DND-41 (cell line): ENCODE measurements around the gene ZNF609.

Experiments used
- ATAC-seq: fragments of 200-7000 bp; cut with Tn5 transposase; 3 replicates; pipeline ENCODE4 v1.9.1; 2021; ENCODE audit warnings: low read depth; ENCODE audit not compliant: insufficient read depth
- DNase-seq: peaks from one replicate; pipeline ENCODE4 v3.0.0-alpha.2; 2020
- H2AFZ ChIP-seq: 2 replicates; pipeline ENCODE4 v1.6.0; 2012; ENCODE audit warnings: low read depth, low read length
- H3K27ac ChIP-seq: 2 replicates; pipeline ENCODE4 v1.5.1; 2012; ENCODE audit warnings: low read length, inconsistent platforms
- H3K27me3 ChIP-seq: fragments of 200-600 bp; sonication (generic); 2 replicates; pipeline ENCODE4 v1.6.0; 2012; ENCODE audit warnings: low read length, mild to moderate bottlenecking, inconsistent platforms; ENCODE audit not compliant: insufficient read depth, poor library complexity
- H3K36me3 ChIP-seq: 2 replicates; pipeline ENCODE4 v1.5.1; 2012; ENCODE audit warnings: low read length, inconsistent platforms; ENCODE audit not compliant: insufficient read depth
- H3K4me1 ChIP-seq: 2 replicates; pipeline ENCODE4 v1.5.1; 2012; ENCODE audit warnings: mild to moderate bottlenecking, low read length; ENCODE audit not compliant: insufficient read depth
- H3K4me2 ChIP-seq: 2 replicates; pipeline ENCODE4 v1.6.0; 2012; ENCODE audit warnings: mild to moderate bottlenecking, moderate library complexity, low read length, inconsistent platforms; ENCODE audit not compliant: insufficient read depth
- H3K4me3 ChIP-seq, 2 experiments: fragments of 200-600 bp in 1 of 2; shearing (Covaris generic) in 1 of 2; 2 replicates each; pipeline ENCODE4 v1.5.1; 2012 to 2016; ENCODE audit warnings: inconsistent platforms in 2 of 2, low read length in 2 of 2, mild to moderate bottlenecking in 2 of 2, low read depth in 1 of 2, moderate library complexity in 1 of 2
- H3K79me2 ChIP-seq: 2 replicates; pipeline ENCODE4 v1.6.0; 2012; ENCODE audit warnings: low read length, inconsistent platforms; ENCODE audit not compliant: insufficient read depth
- H3K9ac ChIP-seq: 2 replicates; pipeline ENCODE4 v1.6.0; 2012; ENCODE audit warnings: low read depth, mild to moderate bottlenecking, inconsistent platforms, low read length, moderate library complexity
- H3K9me3 ChIP-seq: 2 replicates; pipeline ENCODE4 v1.5.1; 2012; ENCODE audit warnings: low read length, moderate library complexity, mild to moderate bottlenecking, inconsistent platforms; ENCODE audit not compliant: insufficient read depth, severe bottlenecking
- H4K20me1 ChIP-seq: 2 replicates; pipeline ENCODE4 v1.6.0; 2012; ENCODE audit warnings: low read length; ENCODE audit not compliant: insufficient read depth
- CTCF ChIP-seq: IDR thresholded peaks from 2 replicates; pipeline ENCODE4 v1.5.1; 2012; ENCODE audit warnings: borderline replicate concordance, low read length, moderate library complexity, mild to moderate bottlenecking; ENCODE audit not compliant: poor library complexity, severe bottlenecking; ENCODE audit errors: extremely low read depth
- EZH2 ChIP-seq: IDR thresholded peaks from 3 replicates; pipeline ENCODE4 v1.6.1; 2012; ENCODE audit warnings: borderline replicate concordance, low read depth, mild to moderate bottlenecking, moderate library complexity, low read length, inconsistent platforms; ENCODE audit not compliant: severe bottlenecking

ZNF609 gene

GRCh38 chr15:64480891-64481290 lies 20.5 kb downstream of the ZNF609 start:
- H3K36me3 ChIP-seq: peaks cover 15% of the 10 kb centered on the region
- ATAC-seq: no peak

GRCh38 chr15:64483749-64484148 lies 23.4 kb downstream of the ZNF609 start:
- H3K36me3 ChIP-seq: peaks cover 18% of the 10 kb centered on the region; the same call in 1 of the 2 replicates
- no peaks in the 10 kb centered on the region for H3K4me1 ChIP-seq
- no peaks in the 10 kb centered on the region; the same call in 1 of the 2 replicates for H4K20me1 ChIP-seq
- no peak for TF ChIP-seq EZH2
- TF ChIP-seq CTCF: no peak
- H3K79me2 ChIP-seq: peaks cover 46% of the 10 kb centered on the region
- H3K27ac ChIP-seq: no peak overlapping the region
- no peak overlapping the region for H2AFZ ChIP-seq
- H3K4me3 ChIP-seq: no peak overlapping the region
- no peak overlapping the region for H3K9ac ChIP-seq
- DNase-seq (no peak), ATAC-seq (no peak)
- no peaks in the 10 kb centered on the region for H3K27me3 ChIP-seq
- H3K9me3 ChIP-seq: no peaks in the 10 kb centered on the region
- H3K4me2 ChIP-seq: no peak overlapping the region

More at GRCh38 chr15:64480891-64481290, 20.5 kb downstream of the ZNF609 start:
- no peak overlapping the region for H3K9ac ChIP-seq
- H3K4me2 ChIP-seq: no peak overlapping the region
- no peaks in the 10 kb centered on the region for H3K9me3 ChIP-seq
- peaks cover 55% of the 10 kb centered on the region for H3K79me2 ChIP-seq
- no peak overlapping the region for H3K27ac ChIP-seq
- peaks cover 9% of the 10 kb centered on the region; the same call in 1 of the 2 replicates for H4K20me1 ChIP-seq
- H2AFZ ChIP-seq: no peak overlapping the region
- H3K4me1 ChIP-seq: no peaks in the 10 kb centered on the region
- H3K27me3 ChIP-seq: no peaks in the 10 kb centered on the region
- H3K4me3 ChIP-seq: no peak overlapping the region
- no peak for DNase-seq
- TF ChIP-seq EZH2: no peak
- TF ChIP-seq CTCF: no peak

GRCh38 chr15:64485796-64486195 lies 25.4 kb downstream of the ZNF609 start:
- DNase-seq: no peak
- no peaks in the 10 kb centered on the region for H3K27me3 ChIP-seq
- no peak overlapping the region for H3K9ac ChIP-seq
- H4K20me1 ChIP-seq: no peaks in the 10 kb centered on the region; the same call in 1 of the 2 replicates
- H3K36me3 ChIP-seq: peaks cover 16% of the 10 kb centered on the region; the same call in 1 of the 2 replicates
- H3K4me2 ChIP-seq: no peak overlapping the region
- ATAC-seq: no peak
- no peak overlapping the region for H3K4me3 ChIP-seq
- H3K4me1 ChIP-seq: no peaks in the 10 kb centered on the region
- no peak overlapping the region for H2AFZ ChIP-seq
- no peaks in the 10 kb centered on the region for H3K9me3 ChIP-seq
- H3K79me2 ChIP-seq: peaks cover 45% of the 10 kb centered on the region
- TF ChIP-seq CTCF (no peak), EZH2 (no peak)
- no peak overlapping the region for H3K27ac ChIP-seq
